AG09319 (cell line): ENCODE results near the gene MOB2.

Experiments used
- DNase-seq: peaks from one replicate; pipeline ENCODE4 v3.0.0-alpha.2; 2010; ENCODE audit warnings: low read depth; ENCODE audit errors: extremely low read depth
- TF ChIP-seq, protein P1 (sequence below): IDR thresholded peaks from 2 replicates; pipeline ENCODE4 v1.5.1; 2011; ENCODE audit warnings: low read depth, mild to moderate bottlenecking, inconsistent platforms, low read length, moderate library complexity

MOB2 gene

GRCh38 chr11:1451781-1452470 lies 34.7 kb downstream of the MOB2 start:
- TF ChIP-seq, protein P1, sequence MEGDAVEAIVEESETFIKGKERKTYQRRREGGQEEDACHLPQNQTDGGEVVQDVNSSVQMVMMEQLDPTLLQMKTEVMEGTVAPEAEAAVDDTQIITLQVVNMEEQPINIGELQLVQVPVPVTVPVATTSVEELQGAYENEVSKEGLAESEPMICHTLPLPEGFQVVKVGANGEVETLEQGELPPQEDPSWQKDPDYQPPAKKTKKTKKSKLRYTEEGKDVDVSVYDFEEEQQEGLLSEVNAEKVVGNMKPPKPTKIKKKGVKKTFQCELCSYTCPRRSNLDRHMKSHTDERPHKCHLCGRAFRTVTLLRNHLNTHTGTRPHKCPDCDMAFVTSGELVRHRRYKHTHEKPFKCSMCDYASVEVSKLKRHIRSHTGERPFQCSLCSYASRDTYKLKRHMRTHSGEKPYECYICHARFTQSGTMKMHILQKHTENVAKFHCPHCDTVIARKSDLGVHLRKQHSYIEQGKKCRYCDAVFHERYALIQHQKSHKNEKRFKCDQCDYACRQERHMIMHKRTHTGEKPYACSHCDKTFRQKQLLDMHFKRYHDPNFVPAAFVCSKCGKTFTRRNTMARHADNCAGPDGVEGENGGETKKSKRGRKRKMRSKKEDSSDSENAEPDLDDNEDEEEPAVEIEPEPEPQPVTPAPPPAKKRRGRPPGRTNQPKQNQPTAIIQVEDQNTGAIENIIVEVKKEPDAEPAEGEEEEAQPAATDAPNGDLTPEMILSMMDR: no peak
- no peak for DNase-seq

GRCh38 chr11:1450949-1451710 lies 35.4 kb downstream of the MOB2 start:
- TF ChIP-seq, protein P1: no peak

DNA sequence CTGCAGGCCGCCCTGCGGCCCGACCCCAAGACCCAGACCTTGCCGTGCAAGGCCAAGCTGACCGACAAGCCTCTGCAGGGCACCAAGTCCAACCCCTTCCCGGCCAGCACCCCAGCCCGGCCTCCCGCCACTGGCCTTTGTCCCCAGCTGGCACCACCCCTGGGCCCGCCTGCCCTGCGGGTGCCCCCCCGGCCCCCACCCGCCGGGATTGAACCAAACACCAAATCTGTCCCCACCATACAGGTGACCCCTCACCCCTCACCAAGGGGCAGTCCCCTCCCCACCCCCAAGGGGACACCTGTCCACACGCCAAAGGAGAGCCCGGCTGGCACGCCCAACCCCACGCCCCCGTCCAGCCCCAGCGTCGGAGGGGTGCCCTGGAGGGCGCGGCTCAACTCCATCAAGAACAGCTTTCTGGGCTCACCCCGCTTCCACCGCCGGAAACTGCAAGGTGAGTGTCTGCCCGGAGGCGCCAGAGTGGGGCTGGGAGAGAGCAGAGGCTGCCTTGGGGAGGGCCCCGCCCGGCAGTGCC lies 36.2 kb downstream of the MOB2 start:
- TF ChIP-seq, protein P1: no peak
- DNase-seq: no peak

More at GRCh38 chr11:1450949-1451710, 35.4 kb downstream of the MOB2 start:
- DNase-seq: no peak

DNA sequence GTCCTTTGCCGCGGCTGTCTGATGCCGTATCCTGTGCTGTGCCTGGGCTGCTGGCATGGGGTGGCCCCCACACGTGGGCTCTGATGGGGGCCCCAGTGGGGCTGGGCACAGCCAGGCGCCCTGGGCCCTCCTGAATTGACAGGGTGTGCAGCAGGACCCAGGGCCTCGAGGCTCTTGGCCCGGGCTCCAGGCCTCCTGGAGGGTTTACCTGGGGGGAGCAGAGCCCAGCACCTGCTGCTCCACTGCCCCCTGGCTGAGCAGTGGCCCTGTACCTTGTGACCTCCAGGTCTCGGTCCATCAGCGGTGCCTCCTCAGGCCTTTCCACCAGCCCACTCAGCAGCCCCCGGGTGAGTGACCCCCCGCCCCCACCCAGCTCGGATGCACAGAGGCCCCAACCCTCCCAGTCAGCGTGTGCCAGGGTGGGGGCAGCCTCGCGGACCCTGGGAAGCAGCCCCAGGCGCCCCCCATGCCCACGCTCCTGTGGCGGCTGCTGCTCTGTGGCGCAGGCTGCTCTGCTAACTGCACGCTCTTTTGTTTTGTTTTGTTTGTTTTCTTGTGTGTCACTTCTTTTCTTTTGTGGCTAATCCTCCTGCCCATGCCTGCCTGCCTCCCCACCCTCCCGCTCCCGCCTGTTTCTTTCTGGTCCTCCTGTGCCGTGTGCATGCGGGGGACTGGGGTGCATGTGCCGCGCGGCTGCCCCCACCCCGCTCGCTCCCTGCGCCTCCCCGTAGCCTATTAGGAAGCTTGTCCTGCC lies 36.9 kb downstream of the MOB2 start:
- no peak for DNase-seq

DNA sequence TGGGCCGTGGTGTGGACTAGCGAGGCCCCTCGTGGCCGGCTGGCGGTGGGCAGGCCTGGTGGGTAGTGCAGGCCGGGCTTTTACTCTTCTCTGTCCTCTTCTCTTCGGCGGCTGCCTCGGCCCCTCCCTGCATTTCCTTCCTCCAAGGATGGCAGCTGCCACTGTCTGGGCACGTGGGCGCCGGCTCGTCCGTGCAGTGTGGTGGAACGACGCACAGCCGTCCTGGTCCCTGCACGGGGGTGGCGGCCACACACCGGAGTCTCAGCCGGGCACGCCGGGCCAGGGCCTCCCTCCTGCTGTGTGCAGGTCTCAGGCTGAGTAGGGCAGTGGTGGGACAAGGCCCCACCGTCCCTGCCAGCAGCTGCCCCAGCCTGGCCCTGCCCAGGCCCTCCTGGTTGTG lies 37.7 kb downstream of the MOB2 start:
- TF ChIP-seq, protein P1: no peak
- DNase-seq: no peak

More for the DNA sequence above, 36.9 kb downstream of the MOB2 start:
- TF ChIP-seq, protein P1: no peak

- DNase-seq: no peak
- TF ChIP-seq, protein P1: no peak
These were observed 38.4 kb downstream of the MOB2 start for GRCh38 chr11:1447845-1448825.
